H9 (cell line): ENCODE measurements around the gene KIAA2012. TPM values are rescaled to one million over a fixed set of nuclear protein-coding genes. Genes with fewer than 3 reads are reported as not detected.

Experiments used
- DNase-seq: peaks from one replicate; pipeline ENCODE4 v3.0.0-alpha.2; 2017
- H2AFZ ChIP-seq: one replicate; pipeline ENCODE4 v1.6.1; 2013; ENCODE audit warnings: mild to moderate bottlenecking, low read length, control low read depth, moderate library complexity
- H2AK5ac ChIP-seq: 2 replicates; pipeline ENCODE4 v1.6.1; 2013; ENCODE audit warnings: low read length, control low read depth, mixed read lengths; ENCODE audit not compliant: insufficient read length
- H2BK120ac ChIP-seq: one replicate; pipeline ENCODE4 v1.6.1; 2013; ENCODE audit warnings: low read depth, mild to moderate bottlenecking, low read length, control low read depth, inconsistent platforms; ENCODE audit not compliant: poor library complexity, severe bottlenecking
- H2BK12ac ChIP-seq: 2 replicates; pipeline ENCODE4 v1.6.1; 2013; ENCODE audit warnings: low read length, control low read depth, mixed read lengths, low read depth; ENCODE audit not compliant: insufficient read length
- H2BK15ac ChIP-seq: 2 replicates; pipeline ENCODE4 v1.6.1; 2013; ENCODE audit warnings: low read depth, low read length, control low read depth
- H2BK20ac ChIP-seq: one replicate; pipeline ENCODE4 v1.6.1; 2013; ENCODE audit warnings: low read depth, mild to moderate bottlenecking, low read length, control low read depth, inconsistent platforms; ENCODE audit not compliant: poor library complexity, severe bottlenecking
- H2BK5ac ChIP-seq: 2 replicates; pipeline ENCODE4 v1.6.1; 2013; ENCODE audit warnings: low read length, control low read depth, mixed read lengths; ENCODE audit not compliant: insufficient read length
- H3K14ac ChIP-seq: 2 replicates; pipeline ENCODE4 v1.6.1; 2013; ENCODE audit warnings: low read length, control low read depth; ENCODE audit not compliant: insufficient read depth
- H3K18ac ChIP-seq: 2 replicates; pipeline ENCODE4 v1.6.1; 2013; ENCODE audit warnings: low read depth, mild to moderate bottlenecking, mixed read lengths, low read length, control low read depth; ENCODE audit not compliant: insufficient read length
- H3K23ac ChIP-seq: 2 replicates; pipeline ENCODE4 v1.6.1; 2013; ENCODE audit warnings: low read length, control low read depth, mixed read lengths, low read depth; ENCODE audit not compliant: insufficient read length
- H3K23me2 ChIP-seq: 2 replicates; pipeline ENCODE4 v1.6.1; 2013; ENCODE audit warnings: low read depth, mild to moderate bottlenecking, mixed read lengths, low read length, control low read depth; ENCODE audit not compliant: insufficient read length, poor library complexity, severe bottlenecking
- H3K27ac ChIP-seq: 2 replicates; pipeline ENCODE4 v1.5.1; 2013; ENCODE audit warnings: low read length, control low read depth, mixed read lengths, low read depth; ENCODE audit not compliant: insufficient read length
- H3K27me3 ChIP-seq: 2 replicates; pipeline ENCODE4 v1.6.1; 2013; ENCODE audit warnings: low read length, control low read depth, inconsistent platforms; ENCODE audit not compliant: insufficient read depth
- H3K4ac ChIP-seq: 2 replicates; pipeline ENCODE4 v1.6.1; 2013; ENCODE audit warnings: low read depth, mild to moderate bottlenecking, control low read depth, inconsistent platforms, low read length, moderate library complexity
- H3K4me1 ChIP-seq: 2 replicates; pipeline ENCODE4 v1.6.1; 2013; ENCODE audit warnings: low read length, control low read depth, inconsistent platforms; ENCODE audit not compliant: insufficient read depth
- H3K4me2 ChIP-seq: 2 replicates; pipeline ENCODE4 v1.6.1; 2013; ENCODE audit warnings: low read length, control low read depth, mixed read lengths; ENCODE audit not compliant: insufficient read length, insufficient read depth
- H3K56ac ChIP-seq: 2 replicates; pipeline ENCODE4 v1.6.1; 2013; ENCODE audit warnings: low read depth, mild to moderate bottlenecking, mixed read lengths, low read length, control low read depth; ENCODE audit not compliant: insufficient read length
- H3K79me1 ChIP-seq: 2 replicates; pipeline ENCODE4 v1.6.1; 2013; ENCODE audit warnings: low read depth, mild to moderate bottlenecking, moderate library complexity, low read length, control low read depth, inconsistent platforms; ENCODE audit not compliant: insufficient read depth, poor library complexity, severe bottlenecking
- H3K79me2 ChIP-seq: 2 replicates; pipeline ENCODE4 v1.6.1; 2013; ENCODE audit warnings: low read length, control low read depth, inconsistent platforms; ENCODE audit not compliant: insufficient read depth
- H3K9ac ChIP-seq: 2 replicates; pipeline ENCODE4 v1.6.1; 2013; ENCODE audit warnings: low read length, control low read depth, mixed read lengths; ENCODE audit not compliant: insufficient read length; ENCODE audit errors: extremely low read depth
- H3K9me3 ChIP-seq: one replicate; pipeline ENCODE4 v1.6.1; 2013; ENCODE audit warnings: low read depth, low read length, inconsistent platforms; ENCODE audit not compliant: control insufficient read depth
- H3T11ph ChIP-seq: one replicate; pipeline ENCODE4 v1.6.1; 2013; ENCODE audit warnings: mild to moderate bottlenecking, low read length, control low read depth, inconsistent platforms
- H4K20me1 ChIP-seq: one replicate; pipeline ENCODE4 v1.6.1; 2013; ENCODE audit not compliant: control insufficient read depth, insufficient read length, insufficient read depth
- H4K5ac ChIP-seq: 2 replicates; pipeline ENCODE4 v1.6.1; 2013; ENCODE audit warnings: low read depth, mild to moderate bottlenecking, mixed read lengths, low read length, control low read depth; ENCODE audit not compliant: insufficient read length
- H4K8ac ChIP-seq: replicated peaks from 2 replicates; pipeline ENCODE4 v1.6.1; 2013; ENCODE audit warnings: low read length, control low read depth, mixed read lengths, low read depth; ENCODE audit not compliant: insufficient read length
- H4K91ac ChIP-seq: 2 replicates; pipeline ENCODE4 v1.6.1; 2013; ENCODE audit warnings: low read depth, mild to moderate bottlenecking, moderate library complexity, mixed read lengths, low read length, control low read depth; ENCODE audit not compliant: insufficient read length
- H3K27ac Mint-ChIP-seq, 3 experiments: 2 replicates in 2 of 3; 3 replicates in 1 of 3; pipeline ENCODE4 v1.8.0; 2020 to 2021; ENCODE audit warnings: mixed read lengths in 3 of 3, mild to moderate bottlenecking in 1 of 3, moderate library complexity in 1 of 3
- H3K27me3 Mint-ChIP-seq: 2 replicates; pipeline ENCODE4 v1.8.0; 2021; ENCODE audit warnings: low read depth, mild to moderate bottlenecking, moderate library complexity, mixed read lengths
- H3K36me3 Mint-ChIP-seq, 3 experiments: 2 replicates in 2 of 3; 3 replicates in 1 of 3; pipeline ENCODE4 v1.8.0; 2020 to 2021; ENCODE audit warnings: low read depth in 3 of 3, mixed read lengths in 3 of 3; ENCODE audit not compliant: insufficient read depth in 1 of 3
- H3K4me1 Mint-ChIP-seq, 2 experiments: 2 replicates each; pipeline ENCODE4 v1.8.0; 2020; ENCODE audit warnings: mixed read lengths in 2 of 2
- H3K4me3 Mint-ChIP-seq, 2 experiments: 2 replicates in 1 of 2; 3 replicates in 1 of 2; pipeline ENCODE4 v1.8.0; 2020 to 2021; ENCODE audit warnings: mild to moderate bottlenecking in 2 of 2, mixed read lengths in 2 of 2, moderate library complexity in 1 of 2
- H3K9me3 Mint-ChIP-seq, 2 experiments: 2 replicates in 1 of 2; 3 replicates in 1 of 2; pipeline ENCODE4 v1.8.0; 2020; ENCODE audit warnings: mild to moderate bottlenecking in 2 of 2, mixed read lengths in 2 of 2, moderate library complexity in 1 of 2
- total RNA-seq: library from RNA; stranded (reverse); gene quantifications from 2 replicates; pipeline ENCODE4 v1.2.1, GENCODE V29; 2021
- TF ChIP-seq, protein P1 (sequence below): fragments of 200-600 bp; sonication (generic); conservative IDR thresholded peaks from 3 replicates; pipeline ENCODE4 v1.8.0; 2021; ENCODE audit warnings: antibody characterized with exemption, mild to moderate bottlenecking

Gene KIAA2012
- total RNA-seq, 1 experiment from 2014 or later: not detected

- Histone ChIP-seq H3K23me2 (no peaks in the 10 kb centered on the region), H2BK20ac (no peak overlapping the region), H3K27me3 (no peaks in the 10 kb centered on the region), H3K79me1 (no peaks in the 10 kb centered on the region), H4K5ac (no peak overlapping the region), H4K20me1 (no peaks in the 10 kb centered on the region), H3K79me2 (no peaks in the 10 kb centered on the region), H2BK120ac (no peak overlapping the region), H3K4ac (no peak overlapping the region), H2AK5ac (no peak overlapping the region), H3K9me3 (no peaks in the 10 kb centered on the region), H3K27ac (no peak overlapping the region), H3K18ac (no peak overlapping the region), H2BK15ac (no peak overlapping the region), H3K4me1 (no peaks in the 10 kb centered on the region; the same call in 1 of the 2 replicates), H3K23ac (no peak overlapping the region), H3K4me2 (no peak overlapping the region), H3K56ac (no peak overlapping the region), H2BK5ac (no peak overlapping the region), H2BK12ac (no peak overlapping the region), H2AFZ (no peak overlapping the region), H3K9ac (no peak overlapping the region), H4K91ac (no peak overlapping the region), H3T11ph (no peak overlapping the region), H3K14ac (no peak overlapping the region), H4K8ac (no peak overlapping the region)
- Mint-ChIP-seq H3K27ac (no peak overlapping the region), H3K27me3 (no peaks in the 10 kb centered on the region), H3K4me1 (peaks cover 14 to 20% of the 10 kb centered on the region in 2 experiments), H3K4me3 (no peak overlapping the region), H3K9me3 (no peaks in the 10 kb centered on the region), H3K36me3 (no peaks in the 10 kb centered on the region)
- no peak for DNase-seq
- TF ChIP-seq, protein P1, sequence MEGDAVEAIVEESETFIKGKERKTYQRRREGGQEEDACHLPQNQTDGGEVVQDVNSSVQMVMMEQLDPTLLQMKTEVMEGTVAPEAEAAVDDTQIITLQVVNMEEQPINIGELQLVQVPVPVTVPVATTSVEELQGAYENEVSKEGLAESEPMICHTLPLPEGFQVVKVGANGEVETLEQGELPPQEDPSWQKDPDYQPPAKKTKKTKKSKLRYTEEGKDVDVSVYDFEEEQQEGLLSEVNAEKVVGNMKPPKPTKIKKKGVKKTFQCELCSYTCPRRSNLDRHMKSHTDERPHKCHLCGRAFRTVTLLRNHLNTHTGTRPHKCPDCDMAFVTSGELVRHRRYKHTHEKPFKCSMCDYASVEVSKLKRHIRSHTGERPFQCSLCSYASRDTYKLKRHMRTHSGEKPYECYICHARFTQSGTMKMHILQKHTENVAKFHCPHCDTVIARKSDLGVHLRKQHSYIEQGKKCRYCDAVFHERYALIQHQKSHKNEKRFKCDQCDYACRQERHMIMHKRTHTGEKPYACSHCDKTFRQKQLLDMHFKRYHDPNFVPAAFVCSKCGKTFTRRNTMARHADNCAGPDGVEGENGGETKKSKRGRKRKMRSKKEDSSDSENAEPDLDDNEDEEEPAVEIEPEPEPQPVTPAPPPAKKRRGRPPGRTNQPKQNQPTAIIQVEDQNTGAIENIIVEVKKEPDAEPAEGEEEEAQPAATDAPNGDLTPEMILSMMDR: no peak
These were observed 22.2 kb downstream of the KIAA2012 start for GRCh38 chr2:202095235-202095634.
